ENCODE results near the gene ATXN2. TPM values are rescaled to one million over a fixed set of nuclear protein-coding genes. Genes with fewer than 3 reads are reported as not detected.

ATXN2 gene
- total RNA-seq, 1 experiment from 2014 or later = 12.8 TPM

- in situ Hi-C loops (cut with HindIII; ENCODE audit: low pct_unique_long_range_greater_than_20kb, low sequenced_read_pairs) = no loop called here
- no peak for DNase-seq (ENCODE audit: low read depth, low spot score)
These were observed 151.4 kb downstream of the ATXN2 start for GRCh38 chr12:111447571-111448265.

- in situ Hi-C loops (cut with HindIII; ENCODE audit: low pct_unique_long_range_greater_than_20kb, low sequenced_read_pairs) = no loop called here
These were observed 152.2 kb downstream of the ATXN2 start for GRCh38 chr12:111446631-111447570.

DNA sequence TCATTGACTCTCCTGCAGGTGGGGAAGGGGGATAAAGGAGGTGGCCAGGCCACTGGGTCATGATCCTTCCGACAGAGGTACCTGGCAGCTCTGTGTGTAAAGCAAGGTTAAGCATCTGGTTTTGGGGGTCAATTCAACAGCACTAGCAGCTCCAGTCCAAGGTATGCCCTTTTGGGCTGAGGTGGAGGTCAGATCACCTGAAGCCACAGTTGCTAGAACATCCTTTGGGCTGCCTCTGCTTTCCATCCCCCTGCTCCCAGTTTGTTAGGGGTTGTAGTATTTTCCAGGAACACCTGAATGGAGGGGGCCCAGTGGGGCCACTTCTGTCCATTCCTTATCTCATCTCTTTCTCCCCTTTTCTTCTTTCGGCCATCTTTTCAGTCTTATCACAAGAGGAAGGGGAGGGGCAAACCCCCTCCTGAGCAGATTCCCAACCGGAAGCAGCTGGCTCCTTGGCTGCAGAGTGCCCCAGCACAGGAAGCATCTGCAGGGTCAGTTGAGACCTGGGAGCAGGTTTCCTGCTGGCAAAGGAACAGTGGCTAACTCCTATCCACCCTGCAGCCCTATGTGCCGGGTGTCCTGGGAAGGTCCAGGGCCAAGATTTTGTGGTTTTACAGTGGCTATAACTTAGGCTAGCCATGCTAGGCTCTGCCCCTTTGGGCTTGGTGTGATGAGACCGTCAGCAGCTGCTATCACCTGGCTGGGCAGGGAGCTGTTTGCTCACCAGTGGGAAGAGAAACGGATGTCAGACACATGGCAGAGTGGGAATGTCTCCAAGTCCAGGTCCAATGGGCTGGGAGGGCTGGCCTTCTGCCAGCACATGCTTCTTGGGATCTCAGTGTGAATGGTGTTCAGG lies 153.2 kb downstream of the ATXN2 start:
- in situ Hi-C loops (cut with HindIII; ENCODE audit: low pct_unique_long_range_greater_than_20kb, low sequenced_read_pairs) = no loop called here
- no peak for DNase-seq (ENCODE audit: low read depth, low spot score)

More at GRCh38 chr12:111446631-111447570, 152.2 kb downstream of the ATXN2 start:
- DNase-seq (ENCODE audit: low read depth, low spot score) = no peak

- in situ Hi-C loops (cut with HindIII; ENCODE audit: low pct_unique_long_range_greater_than_20kb, low sequenced_read_pairs) = no loop called here
- no peak for DNase-seq (ENCODE audit: low read depth, low spot score)
These were observed 154.0 kb downstream of the ATXN2 start for GRCh38 chr12:111444925-111445725.

GRCh38 chr12:111444314-111444924 lies 154.7 kb downstream of the ATXN2 start:
- in situ Hi-C loops (cut with HindIII; ENCODE audit: low pct_unique_long_range_greater_than_20kb, low sequenced_read_pairs) = no loop called here
- DNase-seq (ENCODE audit: low read depth, low spot score) = no peak

- no peak for DNase-seq (ENCODE audit: low read depth, low spot score)
- in situ Hi-C loops (cut with HindIII; ENCODE audit: low pct_unique_long_range_greater_than_20kb, low sequenced_read_pairs) = no loop called here
These were observed 155.5 kb downstream of the ATXN2 start for GRCh38 chr12:111443586-111443985.

GRCh38 chr12:111443086-111443485 lies 156.0 kb downstream of the ATXN2 start:
- in situ Hi-C loops (cut with HindIII; ENCODE audit: low pct_unique_long_range_greater_than_20kb, low sequenced_read_pairs) = no loop called here
- no peak for DNase-seq (ENCODE audit: low read depth, low spot score)

DNA sequence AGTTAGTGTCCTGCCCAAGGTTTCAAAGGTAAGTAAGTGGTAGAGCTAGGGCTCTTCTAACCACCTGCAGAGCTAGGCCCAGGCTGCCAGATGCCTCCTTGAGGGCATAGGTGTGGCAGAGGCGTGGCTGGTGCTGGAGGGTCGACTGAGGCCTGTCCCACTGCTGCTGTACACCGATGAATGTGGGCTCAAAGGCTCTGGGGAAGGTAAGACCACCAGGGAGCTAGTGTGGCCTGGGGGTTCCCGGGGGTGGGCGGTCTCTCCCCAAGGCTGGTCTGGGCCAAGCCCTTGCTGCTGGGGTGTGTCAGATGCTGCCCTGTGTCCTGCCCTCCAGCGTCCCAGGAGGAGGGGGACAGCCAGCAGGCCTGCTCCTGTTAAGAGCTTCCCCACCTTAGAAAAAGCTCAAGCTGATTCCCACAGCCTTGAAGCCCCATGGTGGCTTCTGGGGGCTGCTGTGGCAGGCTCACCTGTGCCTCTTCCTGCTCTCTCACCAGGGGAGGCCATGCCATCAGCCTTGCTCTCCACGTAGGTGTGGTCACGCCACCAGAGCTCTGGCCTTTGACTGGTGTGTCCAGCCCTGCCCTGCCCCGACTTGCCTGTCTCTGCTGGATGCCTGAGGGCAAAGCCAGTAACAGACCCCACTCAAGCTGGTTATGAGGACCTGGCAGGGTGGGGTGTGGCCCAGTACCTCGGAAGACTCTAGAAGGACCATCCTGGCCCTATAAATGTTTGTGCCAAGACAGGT lies 156.6 kb downstream of the ATXN2 start:
- no peak for DNase-seq (ENCODE audit: low read depth, low spot score)
- in situ Hi-C loops (cut with HindIII; ENCODE audit: low pct_unique_long_range_greater_than_20kb, low sequenced_read_pairs) = no loop called here

GRCh38 chr12:111441107-111441928 lies 157.8 kb downstream of the ATXN2 start:
- DNase-seq (ENCODE audit: low read depth, low spot score) = no peak
- in situ Hi-C loops (cut with HindIII; ENCODE audit: low pct_unique_long_range_greater_than_20kb, low sequenced_read_pairs) = no loop called here

DNA sequence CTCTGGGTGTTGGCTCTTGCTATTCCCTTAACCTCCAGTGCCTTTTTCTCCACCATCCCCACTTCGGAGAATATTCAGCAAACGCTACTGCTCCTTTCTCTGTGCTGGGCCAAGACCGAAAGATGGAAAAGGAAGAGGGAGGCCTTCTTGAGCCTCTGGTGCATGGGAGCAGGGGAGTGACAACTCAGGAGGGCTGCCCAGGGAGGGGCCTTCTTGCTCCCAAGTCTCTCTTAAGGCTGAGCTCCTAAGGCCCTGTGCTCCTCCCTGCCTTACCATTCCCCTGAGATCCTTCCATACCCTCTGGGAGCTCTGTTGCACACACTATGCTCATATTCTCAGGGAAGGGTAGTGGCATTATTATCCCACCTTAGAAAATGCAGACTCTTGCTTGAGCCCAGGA lies 158.5 kb downstream of the ATXN2 start:
- in situ Hi-C loops (cut with HindIII; ENCODE audit: low pct_unique_long_range_greater_than_20kb, low sequenced_read_pairs) = no loop called here

DNA sequence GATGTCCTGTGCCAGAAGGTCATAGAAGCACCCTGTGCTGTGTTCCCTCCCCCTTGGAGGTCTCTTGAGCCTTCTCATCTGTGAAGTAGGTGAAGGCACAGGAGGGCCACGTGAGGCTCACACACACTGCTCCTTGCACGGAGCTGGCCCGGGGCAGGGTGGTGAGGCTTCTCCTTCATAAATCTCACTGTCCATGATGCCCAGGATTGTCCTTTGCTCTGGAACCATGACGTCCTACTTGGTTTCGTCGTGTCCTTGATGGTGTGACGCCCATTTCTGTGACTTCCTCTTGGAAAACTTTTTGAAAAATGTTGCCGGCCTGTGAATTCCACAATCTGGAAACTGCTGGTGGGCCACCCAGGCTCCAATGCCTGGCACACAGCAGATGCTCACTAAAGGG lies 159.0 kb downstream of the ATXN2 start:
- in situ Hi-C loops (cut with HindIII; ENCODE audit: low pct_unique_long_range_greater_than_20kb, low sequenced_read_pairs) = no loop called here
- peak; percentile 50 for DNase-seq (ENCODE audit: low read depth, low spot score)

More for the DNA sequence above, 158.5 kb downstream of the ATXN2 start:
- no peak for DNase-seq (ENCODE audit: low read depth, low spot score)

GRCh38 chr12:111439657-111440151 lies 159.4 kb downstream of the ATXN2 start:
- in situ Hi-C loops (cut with HindIII; ENCODE audit: low pct_unique_long_range_greater_than_20kb, low sequenced_read_pairs) = no loop called here
- DNase-seq (ENCODE audit: low read depth, low spot score) = no peak

DNA sequence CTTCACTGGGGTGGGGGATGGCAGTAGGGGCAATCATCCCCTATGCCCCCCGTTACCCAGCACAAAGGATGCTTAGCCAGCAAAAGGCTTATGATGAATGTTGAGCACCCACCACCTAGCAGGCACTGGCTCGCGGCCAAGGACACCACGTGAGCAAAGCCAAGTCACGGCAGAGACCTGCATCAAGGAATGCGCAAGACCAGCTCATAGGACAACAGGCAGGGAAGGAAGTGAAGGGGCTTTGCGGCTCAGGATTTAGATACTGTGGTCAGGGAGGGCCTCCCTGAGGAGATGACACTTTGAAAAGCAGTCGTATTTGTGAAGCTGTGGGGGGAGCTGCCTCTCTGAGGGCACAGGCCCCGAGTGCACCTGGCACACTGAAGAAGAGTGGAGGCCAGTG lies 160.6 kb downstream of the ATXN2 start:
- DNase-seq (ENCODE audit: low read depth, low spot score) = no peak
- in situ Hi-C loops (cut with HindIII; ENCODE audit: low pct_unique_long_range_greater_than_20kb, low sequenced_read_pairs) = no loop called here

GRCh38 chr12:111437816-111438454 lies 161.2 kb downstream of the ATXN2 start:
- in situ Hi-C loops (cut with HindIII; ENCODE audit: low pct_unique_long_range_greater_than_20kb, low sequenced_read_pairs) = no loop called here
- DNase-seq (ENCODE audit: low read depth, low spot score) = no peak

- in situ Hi-C loops (cut with HindIII; ENCODE audit: low pct_unique_long_range_greater_than_20kb, low sequenced_read_pairs) = no loop called here
These were observed 162.3 kb downstream of the ATXN2 start for GRCh38 chr12:111436811-111437210.

More at GRCh38 chr12:111436811-111437210, 162.3 kb downstream of the ATXN2 start:
- no peak for DNase-seq (ENCODE audit: low read depth, low spot score)
